ENCODE data around the gene AGK. TPM values are rescaled to one million over a fixed set of nuclear protein-coding genes. Genes with fewer than 3 reads are reported as not detected.

Gene AGK
- 21.1 and 26.1 TPM in 2 replicates for total RNA-seq

GRCh38 chr7:141551094-141551781, at the start of gene AGK:
Gene AGK, plus strand, starts transcription at chr7:141551410. Its CDS starts 4,057 bp downstream, at chr7:141555467.

GRCh38 chr7:141702047-141702567, 150.9 kb downstream of the AGK start, which contains the start of gene DENND11:
Gene DENND11, minus strand, starts transcription at chr7:141702166. Its CDS starts 13 bp downstream, at chr7:141702153.

Other genes starting within 250 kb of the AGK start
- gene DENND11, start 150.8 kb downstream of the AGK start, total RNA-seq = 6.4 and 8.7 TPM in 2 replicates
- not detected in 2 replicates for gene WEE2, start 156.9 kb downstream of the AGK start, total RNA-seq
- 228 and 276 TPM in 2 replicates for gene SSBP1, start 186.9 kb downstream of the AGK start, total RNA-seq
- gene TAS2R3, start 212.7 kb downstream of the AGK start, total RNA-seq = 0.35 and 0.70 TPM in 2 replicates
- 0.42 and 0.49 TPM in 2 replicates for gene TAS2R4, start 225.3 kb downstream of the AGK start, total RNA-seq
- gene TAS2R5, start 238.8 kb downstream of the AGK start, total RNA-seq = 0.14 and 0.79 TPM in 2 replicates

All from airway epithelial cell (primary cell).